ELR (cell line): Measurements from ENCODE around the gene GDF15.
A peak's percentile ranks its signal among the peaks of the same experiment; 100 is the strongest.
"Not testable (repeated sequence)": the region's sequence is repeated elsewhere in the genome, so short reads cannot be mapped to it uniquely, and the experiment has no call there.

Source experiments
- DNase-seq: peaks from one replicate; pipeline ENCODE4 v3.0.0-alpha.2; 2015; ENCODE audit warnings: low read depth

The GDF15 gene

GRCh38 chr19:18385675-18386542, at the start of gene GDF15:
Gene GDF15, plus strand, starts transcription at chr19:18386158. Its CDS starts 32 bp downstream, at chr19:18386190.
- DNase-seq: peak; percentile 46

- DNase-seq: no peak
Observed at GRCh38 chr19:18338541-18338940, 47.4 kb upstream of the GDF15 start.

GRCh38 chr19:18339723-18340122, 46.2 kb upstream of the GDF15 start:
- peak; percentile 58 for DNase-seq

GRCh38 chr19:18340190-18340989, 45.6 kb upstream of the GDF15 start, which contains the start of gene PGPEP1:
Gene PGPEP1, plus strand, starts transcription at chr19:18340598. Its CDS starts 84 bp downstream, at chr19:18340682.
- DNase-seq: peak; percentile 74

- DNase-seq: peak; percentile 66
Observed at GRCh38 chr19:18340990-18341868, 44.7 kb upstream of the GDF15 start.

GRCh38 chr19:18342090-18342632, 43.8 kb upstream of the GDF15 start:
- DNase-seq: no peak

- no peak for DNase-seq
Observed at GRCh38 chr19:18344582-18344950, 41.4 kb upstream of the GDF15 start.

GRCh38 chr19:18345296-18345695, 40.7 kb upstream of the GDF15 start:
- DNase-seq: no peak

- no peak for DNase-seq
Observed at GRCh38 chr19:18346091-18346490, 39.9 kb upstream of the GDF15 start.

- DNase-seq: no peak
Observed at GRCh38 chr19:18348171-18348570, 37.8 kb upstream of the GDF15 start.

- DNase-seq: not testable (repeated sequence)
Observed at GRCh38 chr19:18348818-18349339, 37.1 kb upstream of the GDF15 start.

- peak; percentile 73 for DNase-seq
Observed at GRCh38 chr19:18349524-18350128, 36.3 kb upstream of the GDF15 start.

GRCh38 chr19:18350490-18350889, 35.5 kb upstream of the GDF15 start:
- DNase-seq: no peak

GRCh38 chr19:18351544-18351943, 34.4 kb upstream of the GDF15 start:
- no peak for DNase-seq

- no peak for DNase-seq
Observed at GRCh38 chr19:18353378-18354005, 32.5 kb upstream of the GDF15 start.

- not testable (repeated sequence) for DNase-seq
Observed at GRCh38 chr19:18354743-18355142, 31.2 kb upstream of the GDF15 start.

GRCh38 chr19:18357041-18357440, 28.9 kb upstream of the GDF15 start:
- DNase-seq: no peak

GRCh38 chr19:18361646-18362045, 24.3 kb upstream of the GDF15 start:
- no peak for DNase-seq

- DNase-seq: no peak
Observed at GRCh38 chr19:18362934-18363542, 22.9 kb upstream of the GDF15 start.

GRCh38 chr19:18363787-18364186, 22.2 kb upstream of the GDF15 start:
- DNase-seq: no peak
